Measurements from ENCODE around the gene NCAM1. TPM values are rescaled to one million over a fixed set of nuclear protein-coding genes. Genes with fewer than 3 reads are reported as not detected.

NCAM1 gene
- total and polyA plus RNA-seq, 12 donors: 38.7 to 181 (median 111) TPM

DNA sequence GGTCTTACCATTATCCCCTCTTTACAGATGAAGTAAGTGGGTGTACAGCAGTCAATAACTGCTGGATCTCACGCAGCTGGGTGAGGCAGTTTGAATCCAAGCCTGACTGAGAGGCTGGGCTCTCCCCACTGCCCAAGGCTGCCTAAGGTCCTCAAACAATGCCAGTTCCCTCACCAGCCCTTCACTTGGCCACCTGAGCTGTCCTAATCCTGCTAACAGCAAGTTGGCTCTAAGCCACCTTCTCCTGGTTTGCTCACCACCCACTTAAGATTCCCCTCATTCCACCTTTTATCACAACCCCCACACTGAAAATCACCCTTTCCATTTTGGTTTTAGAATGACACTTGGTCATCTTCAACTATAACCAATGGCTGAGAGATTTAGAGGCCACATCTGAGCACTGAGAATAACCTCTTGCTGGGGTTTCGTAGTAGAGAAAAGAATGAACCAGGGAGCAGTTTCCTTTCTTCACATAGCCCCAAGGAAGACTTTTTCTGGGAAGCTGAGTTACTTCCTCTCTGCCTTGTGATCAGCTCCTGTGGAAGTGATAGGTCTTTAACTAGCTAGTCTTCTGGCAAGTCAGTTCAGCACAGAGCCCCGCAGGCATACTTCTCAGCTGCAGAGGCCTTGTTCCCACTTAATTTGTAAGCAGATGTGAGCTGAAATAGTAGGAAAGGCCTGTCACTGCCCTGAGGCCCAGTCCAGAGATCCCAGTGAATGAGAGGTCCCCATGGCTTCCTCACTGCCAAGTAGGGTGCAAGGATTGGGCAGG is 295.4 kb downstream of the NCAM1 start:
- peaks cover 0 to 7% of the 10 kb centered on the region in 2 donors for H3K36me3 ChIP-seq (replicated peaks in 1 of 2)
- intact Hi-C loops (cut with DNase I): no loop called here
- no peak overlapping the region for H3K27ac ChIP-seq
- H3K27me3 ChIP-seq: no peaks in the 10 kb centered on the region
- peaks cover 0 to 10% of the 10 kb centered on the region in 2 donors for H3K4me1 ChIP-seq (replicated peaks in 1 of 2)
- no peak for DNase-seq
- H3K9me3 ChIP-seq (replicated peaks in 1 of 3): no peaks in the 10 kb centered on the region
- H3K4me3 ChIP-seq: no peak overlapping the region
- 68 to 93% (median 92%) methylated on average over 3 of the region's 3 CpGs for WGBS, 4 donors
- TF ChIP-seq, protein P1, sequence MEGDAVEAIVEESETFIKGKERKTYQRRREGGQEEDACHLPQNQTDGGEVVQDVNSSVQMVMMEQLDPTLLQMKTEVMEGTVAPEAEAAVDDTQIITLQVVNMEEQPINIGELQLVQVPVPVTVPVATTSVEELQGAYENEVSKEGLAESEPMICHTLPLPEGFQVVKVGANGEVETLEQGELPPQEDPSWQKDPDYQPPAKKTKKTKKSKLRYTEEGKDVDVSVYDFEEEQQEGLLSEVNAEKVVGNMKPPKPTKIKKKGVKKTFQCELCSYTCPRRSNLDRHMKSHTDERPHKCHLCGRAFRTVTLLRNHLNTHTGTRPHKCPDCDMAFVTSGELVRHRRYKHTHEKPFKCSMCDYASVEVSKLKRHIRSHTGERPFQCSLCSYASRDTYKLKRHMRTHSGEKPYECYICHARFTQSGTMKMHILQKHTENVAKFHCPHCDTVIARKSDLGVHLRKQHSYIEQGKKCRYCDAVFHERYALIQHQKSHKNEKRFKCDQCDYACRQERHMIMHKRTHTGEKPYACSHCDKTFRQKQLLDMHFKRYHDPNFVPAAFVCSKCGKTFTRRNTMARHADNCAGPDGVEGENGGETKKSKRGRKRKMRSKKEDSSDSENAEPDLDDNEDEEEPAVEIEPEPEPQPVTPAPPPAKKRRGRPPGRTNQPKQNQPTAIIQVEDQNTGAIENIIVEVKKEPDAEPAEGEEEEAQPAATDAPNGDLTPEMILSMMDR (IDR thresholded peaks at IDR 0.05): no peak

DNA sequence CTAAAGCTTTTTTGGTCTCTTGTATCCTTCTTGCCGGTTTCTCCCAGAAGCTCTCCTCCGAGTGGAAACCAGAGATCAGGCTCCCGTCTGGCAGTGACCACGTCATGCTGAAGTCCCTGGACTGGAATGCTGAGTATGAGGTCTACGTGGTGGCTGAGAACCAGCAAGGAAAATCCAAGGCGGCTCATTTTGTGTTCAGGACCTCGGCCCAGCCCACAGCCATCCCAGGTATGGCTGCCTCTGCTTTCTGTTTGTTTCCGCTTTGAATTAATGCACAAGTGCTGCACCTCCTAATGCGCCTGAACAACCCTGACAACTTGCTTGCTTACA is 298.8 kb downstream of the NCAM1 start:
- no peak for TF ChIP-seq POLR2A (IDR thresholded peaks at IDR 0.05)
- TF ChIP-seq, protein P1 (IDR thresholded peaks at IDR 0.05): no peak
- H3K27me3 ChIP-seq: no peaks in the 10 kb centered on the region
- WGBS, 4 donors: 95 to 98% (median 97%) methylated on average over 8 to 9 of the region's 9 CpGs
- intact Hi-C loops (cut with DNase I): loop anchor here in 1 of 2 donors (10.0 kb wide), 1 partner anchor 215 kb away; no protein-coding TSS in a partner anchor
- peaks cover 0 to 8% of the 10 kb centered on the region in 2 donors for H3K4me1 ChIP-seq (replicated peaks in 1 of 2)
- no peak for DNase-seq
- H3K36me3 ChIP-seq (replicated peaks in 1 of 2): peaks cover 0 to 7% of the 10 kb centered on the region in 2 donors
- no peak overlapping the region for H3K27ac ChIP-seq
- H3K4me3 ChIP-seq: no peak overlapping the region
- no peaks in the 10 kb centered on the region for H3K9me3 ChIP-seq (replicated peaks in 1 of 3)

DNA sequence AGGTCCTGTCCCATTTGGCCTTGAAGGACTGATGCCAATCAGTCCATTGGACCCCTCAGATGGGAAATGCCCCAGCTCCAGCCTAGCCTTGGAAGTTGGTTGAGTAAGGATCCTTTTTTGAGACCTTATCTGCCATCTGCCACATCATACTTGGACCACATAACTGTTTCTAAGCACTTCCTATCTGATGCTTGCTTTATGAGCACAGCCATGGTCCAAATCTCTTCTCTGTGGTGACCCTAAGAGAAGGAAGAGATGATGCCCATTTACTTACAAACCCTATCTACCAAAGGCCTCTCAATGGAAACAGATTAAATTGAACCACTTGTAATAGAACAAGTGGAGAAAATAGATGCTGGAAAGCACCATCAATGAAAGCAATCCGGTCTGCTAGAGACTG is 299.3 kb downstream of the NCAM1 start:
- intact Hi-C loops (cut with DNase I): loop anchor here in 1 of 2 donors (10.0 kb wide), 1 partner anchor 216 kb away; no protein-coding TSS in a partner anchor
- peaks cover 0 to 5% of the 10 kb centered on the region in 2 donors for H3K4me1 ChIP-seq (replicated peaks in 1 of 2)
- no peak overlapping the region for H3K27ac ChIP-seq
- no peaks in the 10 kb centered on the region for H3K27me3 ChIP-seq
- H3K4me3 ChIP-seq: no peak overlapping the region
- DNase-seq: no peak
- no peaks in the 10 kb centered on the region for H3K9me3 ChIP-seq (replicated peaks in 1 of 3)
- TF ChIP-seq, protein P1 (IDR thresholded peaks at IDR 0.05): no peak
- WGBS, 4 donors: 87 to 100% (median 97%) methylated on average over 1 of the region's 1 CpG
- H3K36me3 ChIP-seq (replicated peaks in 1 of 2): peaks cover 0 to 7% of the 10 kb centered on the region in 2 donors

DNA sequence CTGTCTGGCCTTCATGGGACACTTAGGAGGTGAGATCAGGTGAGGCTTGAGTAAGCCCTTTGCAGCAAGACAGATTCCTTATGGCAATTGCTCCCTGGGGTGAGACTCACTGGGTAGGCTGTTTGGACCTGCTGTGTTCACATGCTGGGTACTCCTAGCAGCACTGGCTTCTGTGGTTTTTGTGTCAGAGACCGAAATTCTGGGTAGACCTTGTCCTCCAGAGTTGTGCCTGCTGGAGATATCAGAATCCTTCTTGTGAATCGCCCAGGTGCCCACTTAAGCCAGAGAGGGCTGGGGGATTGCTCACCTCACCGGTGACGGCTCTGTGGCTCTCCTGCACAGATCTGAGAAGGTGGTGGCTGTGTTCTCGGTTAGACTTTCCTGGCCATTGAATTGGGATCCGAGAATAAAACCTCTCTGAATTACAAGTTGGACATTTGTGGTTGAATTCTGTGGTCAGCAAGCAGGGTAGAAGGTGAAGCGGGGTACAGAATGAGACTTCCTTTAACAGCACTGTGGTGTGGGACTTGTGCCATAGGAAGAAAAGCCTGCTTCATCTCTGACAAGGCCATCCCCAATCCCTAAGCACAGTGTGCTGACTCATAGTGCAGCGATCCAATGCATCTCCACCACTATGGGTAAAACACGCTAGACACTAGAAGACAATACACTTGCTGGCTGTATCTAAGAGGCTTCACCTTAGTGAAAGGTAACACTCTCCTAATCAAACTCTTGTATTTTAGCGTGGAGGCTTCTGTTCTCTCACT is 300.7 kb downstream of the NCAM1 start:
- Histone ChIP-seq H3K9me3 (replicated peaks in 1 of 3) (no peaks in the 10 kb centered on the region), H3K4me1 (replicated peaks in 1 of 2) (peaks cover 0 to 5% of the 10 kb centered on the region in 2 donors), H3K27ac (no peak overlapping the region), H3K4me3 (no peak overlapping the region), H3K36me3 (replicated peaks in 1 of 2) (peaks cover 0 to 7% of the 10 kb centered on the region in 2 donors), H3K27me3 (no peaks in the 10 kb centered on the region)
- DNase-seq: peak; percentile 56 to 76 (median 67)
- 63 to 71% (median 67%) methylated on average over 10 of the region's 10 CpGs for WGBS, 4 donors
- intact Hi-C loops (cut with DNase I): loop anchor here in 1 of 2 donors (10.0 kb wide), 1 partner anchor 217 kb away; no protein-coding TSS in a partner anchor
- TF ChIP-seq, protein P1 (IDR thresholded peaks at IDR 0.05): no peak
- TF ChIP-seq POLR2A (IDR thresholded peaks at IDR 0.05): no peak
